KBM-7 (cell line): ENCODE results near the gene DYNC1I1.
A peak's percentile ranks its signal among the peaks of the same experiment; 100 is the strongest.

ENCODE experiments used
- DNase-seq: peaks from one replicate; pipeline ENCODE4 v3.0.0-alpha.2; 2015
- in situ Hi-C: fragments of 300-500 bp; cut with MboI; formaldehyde crosslinking; loops from 2 replicates; pipeline ENCODE4 v1.14.3; 2020; ENCODE audit warnings: low sequenced_read_pairs, low pct_unique_long_range_greater_than_20kb, mixed read lengths

Gene DYNC1I1

DNA sequence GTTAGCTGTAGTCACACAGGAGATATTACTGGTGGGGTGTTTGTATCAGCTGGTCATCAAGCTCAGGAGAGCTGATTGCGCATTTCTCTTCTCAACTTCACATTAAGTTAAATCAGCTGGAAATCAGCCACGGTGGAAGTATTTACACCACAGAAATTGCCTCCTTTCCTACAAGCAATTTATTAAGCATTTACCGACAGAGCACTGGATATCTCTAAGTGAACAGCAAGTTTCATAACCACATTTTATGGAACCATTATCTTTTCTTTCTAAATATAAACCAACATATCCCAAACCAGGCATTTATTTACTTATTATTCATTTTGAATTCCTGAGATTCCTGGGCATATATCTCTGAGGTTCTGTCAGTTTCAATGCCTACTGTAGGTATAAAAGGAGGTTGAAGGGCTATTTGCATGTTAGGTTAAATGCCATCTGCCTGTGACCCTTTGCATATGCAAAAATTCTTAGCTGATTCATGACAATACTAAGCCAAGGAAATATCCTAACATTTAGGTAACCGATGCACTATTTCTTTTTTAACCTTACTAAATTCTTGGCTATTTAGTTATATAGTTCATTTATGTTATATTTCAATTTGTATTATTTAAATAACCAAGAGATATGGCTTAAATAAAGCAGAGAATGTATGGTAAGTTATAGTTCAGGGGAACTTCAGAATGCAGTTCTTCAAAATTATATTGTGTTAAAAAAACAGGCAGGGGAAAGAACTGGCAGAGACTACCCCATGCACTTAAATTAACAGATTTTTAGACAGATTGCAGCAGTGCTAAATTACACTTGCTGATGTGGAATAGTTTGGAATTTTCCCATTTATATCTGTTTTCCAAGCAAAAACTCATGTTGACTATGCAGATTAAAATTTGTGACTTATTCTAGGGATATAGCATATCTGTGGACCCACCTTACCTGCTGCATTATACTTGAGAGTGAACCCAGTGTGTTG is 56.8 kb downstream of the DYNC1I1 start:
- DNase-seq, result no peak
- in situ Hi-C loops, result no loop called here

DNA sequence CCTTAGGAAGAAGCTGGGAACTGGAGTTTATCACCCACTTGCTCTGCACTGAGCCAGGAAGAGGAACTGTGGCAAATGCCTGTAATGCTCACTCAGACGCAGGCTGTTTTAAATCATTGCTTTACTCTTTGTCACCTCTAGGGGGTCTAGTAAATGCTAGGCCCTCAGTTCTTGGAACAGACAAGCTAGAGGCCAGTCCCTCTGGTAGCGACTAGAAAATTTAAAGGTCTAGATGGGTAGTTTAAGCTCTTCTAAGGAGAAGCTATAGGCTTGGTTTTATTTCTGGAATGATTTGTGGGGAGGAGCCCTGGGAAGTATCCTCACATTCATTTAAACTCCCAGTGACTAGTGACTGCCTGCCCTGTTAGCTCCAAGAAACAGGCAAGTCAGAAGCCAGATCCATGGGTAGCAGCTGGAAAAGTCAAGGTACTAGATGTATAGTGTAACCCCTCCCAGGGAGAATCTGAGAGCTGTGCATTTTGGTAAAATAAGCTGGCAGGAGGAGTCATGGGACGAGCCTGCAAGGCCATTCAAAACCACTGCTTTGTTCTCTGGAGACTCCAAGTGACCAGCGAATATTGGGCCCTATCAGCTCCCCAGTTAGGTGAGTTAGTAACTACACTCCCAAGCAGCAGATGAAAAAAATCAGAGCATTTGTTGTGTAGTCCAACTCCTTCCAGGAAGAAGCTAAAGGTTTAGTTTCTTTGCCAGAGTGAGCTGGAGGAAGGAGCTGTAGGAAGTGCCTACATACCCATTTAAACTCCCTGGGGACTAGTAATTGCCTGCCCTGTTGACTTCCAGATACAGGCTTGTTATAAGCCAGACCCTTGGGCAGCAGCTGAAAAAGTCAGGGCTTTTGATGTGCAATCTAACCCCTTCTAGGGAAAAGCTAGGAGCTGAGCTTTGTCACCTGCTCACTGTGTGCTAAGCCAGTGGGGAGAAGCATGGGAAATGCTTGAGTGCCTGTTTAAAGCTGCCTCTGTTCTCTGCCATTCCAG is 68.9 kb downstream of the DYNC1I1 start:
- in situ Hi-C loops, result no loop called here
- DNase-seq, result peak; percentile 46

DNA sequence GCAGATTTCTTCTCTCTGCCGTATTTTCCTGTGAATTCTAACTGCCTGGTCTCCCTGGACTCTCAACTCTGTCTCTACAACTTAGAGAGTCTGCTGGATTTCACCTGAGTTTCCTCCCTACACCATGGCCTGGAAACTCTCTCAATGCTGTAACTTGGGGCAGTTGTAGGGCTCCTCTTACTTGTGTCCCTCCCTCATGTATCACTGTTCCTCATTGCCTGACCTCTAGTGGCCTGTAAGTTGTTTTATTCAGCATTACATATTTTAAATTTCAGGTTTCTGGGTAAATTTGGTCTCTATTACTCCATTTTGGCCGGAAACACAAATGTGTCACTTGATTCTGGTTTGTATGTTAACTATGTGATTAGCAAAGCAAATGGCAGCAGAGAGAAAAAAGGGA is 70.9 kb downstream of the DYNC1I1 start:
- in situ Hi-C loops, result no loop called here
- DNase-seq, result no peak

DNA sequence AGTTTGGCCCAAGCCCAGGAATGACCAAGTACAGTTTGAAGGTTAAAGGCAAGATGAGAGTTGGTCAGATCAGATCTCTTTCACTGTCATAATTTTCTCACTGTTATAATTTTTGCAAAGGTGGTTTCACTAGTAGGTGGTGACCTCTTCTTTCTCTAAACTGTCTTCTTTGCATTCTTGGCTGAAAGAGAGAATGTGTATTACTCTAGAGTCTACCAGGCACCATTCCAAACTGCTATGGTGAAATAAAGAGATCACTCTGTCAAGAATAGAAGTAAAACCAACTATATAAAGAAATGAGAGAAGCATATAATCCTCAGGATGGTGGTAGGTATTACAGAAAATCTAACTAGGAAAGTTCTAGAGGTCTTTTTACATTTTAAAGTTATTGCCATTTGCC is 72.7 kb downstream of the DYNC1I1 start:
- DNase-seq, result no peak
- in situ Hi-C loops, result no loop called here

DNA sequence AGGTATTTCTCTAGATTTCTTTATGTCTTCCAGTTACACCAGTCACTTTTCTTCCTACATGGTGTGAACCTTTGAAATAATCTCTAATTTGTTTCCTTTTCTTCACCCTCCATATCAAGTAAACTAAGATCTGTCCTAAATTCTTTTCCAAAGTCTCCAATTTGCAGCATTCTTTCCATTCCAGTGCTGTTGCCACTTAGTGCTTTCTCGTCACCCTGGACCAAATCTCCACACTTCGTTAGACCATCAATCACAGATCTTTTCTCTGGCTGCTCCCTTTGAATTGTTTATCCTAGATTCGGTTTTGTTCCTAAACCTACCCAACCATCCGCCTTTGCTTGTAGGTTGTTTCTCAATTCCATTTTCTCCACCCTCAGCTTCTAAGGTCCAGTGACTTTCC is 74.7 kb downstream of the DYNC1I1 start:
- DNase-seq, result no peak
- in situ Hi-C loops, result no loop called here

DNA sequence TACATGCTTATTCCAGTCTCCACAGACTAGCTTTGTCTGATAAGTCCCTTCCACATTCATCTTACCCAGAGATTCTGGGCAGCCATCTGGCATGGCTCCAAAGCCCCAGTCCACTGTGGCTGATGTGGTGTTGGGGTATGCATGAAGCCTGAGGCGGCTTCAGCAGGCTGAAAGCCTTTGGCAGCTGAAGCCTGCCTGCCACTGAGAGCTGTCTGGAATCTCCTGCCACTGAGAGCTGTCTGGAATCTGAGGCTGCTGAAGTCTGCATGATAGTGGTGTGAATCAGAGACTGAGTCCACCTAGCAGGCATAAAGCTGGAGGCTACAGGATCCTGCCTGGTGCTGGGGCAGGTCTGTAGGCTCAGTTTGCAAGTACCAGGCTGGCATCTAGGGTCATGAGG is 87.1 kb downstream of the DYNC1I1 start:
- in situ Hi-C loops, result loop anchor here (25.0 kb wide), 1 partner anchor 122 kb away; no protein-coding TSS in a partner anchor
- no peak for DNase-seq

DNA sequence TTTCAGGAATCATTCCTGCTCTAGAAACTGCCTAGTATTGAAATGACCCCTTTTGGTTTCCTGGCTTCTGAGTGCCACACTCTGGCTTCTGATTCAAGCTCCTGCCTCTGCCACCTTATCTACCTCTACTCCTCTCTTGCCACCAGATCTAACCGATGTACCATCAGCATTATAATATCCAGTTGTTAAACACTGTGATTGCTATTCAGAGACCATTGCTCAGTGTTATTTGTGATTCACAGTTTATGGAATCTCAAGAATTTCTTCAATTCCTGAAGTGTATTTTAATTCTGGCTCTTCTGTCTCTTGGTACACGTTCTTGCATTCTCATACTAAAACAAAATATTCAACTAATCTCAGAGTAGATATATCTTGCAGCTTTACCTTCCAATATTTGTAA is 88.7 kb downstream of the DYNC1I1 start:
- in situ Hi-C loops, result loop anchor here (25.0 kb wide), 1 partner anchor 124 kb away; no protein-coding TSS in a partner anchor
- DNase-seq, result no peak

DNA sequence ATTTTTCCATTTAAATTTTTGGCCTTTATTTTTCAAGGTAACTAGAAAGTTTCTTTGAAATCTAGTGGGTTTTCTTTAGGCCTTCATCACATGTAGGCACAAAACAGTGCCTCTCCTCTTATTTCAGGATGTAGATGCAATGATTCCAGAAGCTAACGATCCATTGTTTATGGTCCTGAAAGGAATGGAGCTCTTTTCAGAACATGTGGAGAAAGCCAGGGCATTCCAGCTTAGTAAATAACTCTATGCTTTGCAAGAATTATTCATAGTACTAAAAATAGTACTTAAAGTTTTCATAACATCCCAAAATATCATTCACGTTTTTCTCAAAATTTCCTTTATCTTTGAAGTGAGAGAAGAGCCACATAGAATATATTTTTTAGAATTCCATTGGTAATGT is 91.3 kb downstream of the DYNC1I1 start:
- DNase-seq, result no peak
- in situ Hi-C loops, result loop anchor here (25.0 kb wide), 1 partner anchor 126 kb away; no protein-coding TSS in a partner anchor

DNA sequence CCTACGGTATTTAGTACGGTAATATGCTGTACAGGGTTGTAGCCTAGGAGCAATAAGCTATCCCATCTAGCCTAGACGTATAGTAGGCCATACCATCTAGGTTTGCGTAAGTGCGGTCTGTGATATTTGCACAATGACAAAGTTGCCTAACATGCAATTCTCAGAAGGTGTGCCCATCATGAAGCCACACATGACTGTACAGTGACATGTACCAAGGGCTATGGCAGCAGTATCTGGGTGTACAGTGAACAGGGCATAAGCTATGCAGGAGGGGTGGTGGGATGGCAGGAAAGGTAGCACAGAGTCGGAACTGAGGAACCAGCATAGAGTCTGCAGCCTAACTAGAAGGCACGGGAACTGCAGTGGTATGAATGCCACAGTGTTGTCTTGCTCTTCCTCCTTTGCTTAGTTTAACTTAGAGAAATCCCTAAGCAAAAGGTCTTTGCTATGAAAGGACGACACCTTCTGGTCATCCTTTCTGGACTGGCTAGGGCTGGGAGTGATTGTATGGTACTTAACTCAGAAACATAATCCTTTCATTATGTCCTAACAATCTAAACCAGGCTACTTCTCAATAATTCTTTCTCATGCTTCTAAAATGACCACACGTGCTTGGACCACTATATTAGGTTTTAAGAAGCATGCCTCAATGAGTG is 93.5 kb downstream of the DYNC1I1 start:
- in situ Hi-C loops, result loop anchor here (25.0 kb wide), 1 partner anchor 129 kb away; no protein-coding TSS in a partner anchor
- peak; percentile 7 for DNase-seq

DNA sequence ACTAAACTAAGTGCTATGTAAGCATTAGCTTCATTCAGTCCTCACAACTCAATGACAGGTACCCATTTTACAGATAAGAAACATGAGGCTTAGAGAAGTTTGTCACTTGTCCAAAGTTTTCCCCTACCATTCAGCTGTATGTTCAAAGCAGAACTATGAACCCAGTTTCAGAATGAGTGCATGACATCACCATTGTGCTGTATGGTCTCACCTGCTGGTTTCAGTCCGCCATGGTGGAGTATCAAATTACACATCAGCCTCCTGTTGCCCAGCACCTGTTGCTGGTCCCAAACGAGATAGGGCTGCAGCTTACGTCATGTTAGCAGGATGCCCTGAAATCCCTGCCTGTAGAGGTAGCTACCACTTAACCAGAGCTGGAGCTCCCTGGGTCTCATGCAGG is 95.0 kb downstream of the DYNC1I1 start:
- no peak for DNase-seq
- in situ Hi-C loops, result loop anchor here (25.0 kb wide), 1 partner anchor 130 kb away; no protein-coding TSS in a partner anchor

DNA sequence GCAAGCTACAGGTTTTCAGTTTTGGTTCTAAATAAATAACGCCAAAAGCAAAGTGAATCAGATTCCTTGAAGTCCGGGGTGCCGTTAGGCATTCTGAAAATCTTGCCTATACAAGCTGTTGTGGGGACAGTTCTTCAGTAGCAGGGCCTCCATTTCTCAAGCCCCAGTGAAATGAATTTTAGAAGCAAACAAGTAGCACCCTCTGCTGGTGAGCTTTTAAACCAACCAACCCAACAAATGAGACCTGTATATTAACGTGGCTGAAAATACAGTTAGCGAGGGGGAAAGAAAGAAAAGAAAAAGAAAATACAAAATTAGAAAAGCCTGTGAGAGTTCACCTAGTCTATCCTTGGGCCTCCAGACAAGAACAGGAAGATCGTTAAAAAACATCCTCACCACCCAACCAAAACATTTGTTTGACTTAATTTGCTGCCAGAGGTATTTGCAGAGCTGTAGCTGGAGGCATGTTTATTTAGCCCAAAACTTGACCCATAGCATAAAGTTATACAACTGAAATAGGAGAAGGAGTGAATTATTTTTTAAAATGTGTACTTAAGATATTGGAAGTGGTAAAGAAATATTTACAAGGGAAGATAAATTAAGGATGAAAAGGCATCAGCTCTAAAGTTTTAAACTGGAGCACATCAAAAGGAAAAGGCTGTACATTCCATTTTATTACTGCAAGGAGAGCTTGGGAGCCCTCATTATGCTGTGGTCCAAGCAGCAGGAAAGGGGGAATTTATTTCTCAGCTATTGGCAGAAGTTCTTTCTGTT is 98.9 kb downstream of the DYNC1I1 start:
- DNase-seq, result peak; percentile 65
- in situ Hi-C loops, result loop anchor here (25.0 kb wide), 1 partner anchor 134 kb away; no protein-coding TSS in a partner anchor

DNA sequence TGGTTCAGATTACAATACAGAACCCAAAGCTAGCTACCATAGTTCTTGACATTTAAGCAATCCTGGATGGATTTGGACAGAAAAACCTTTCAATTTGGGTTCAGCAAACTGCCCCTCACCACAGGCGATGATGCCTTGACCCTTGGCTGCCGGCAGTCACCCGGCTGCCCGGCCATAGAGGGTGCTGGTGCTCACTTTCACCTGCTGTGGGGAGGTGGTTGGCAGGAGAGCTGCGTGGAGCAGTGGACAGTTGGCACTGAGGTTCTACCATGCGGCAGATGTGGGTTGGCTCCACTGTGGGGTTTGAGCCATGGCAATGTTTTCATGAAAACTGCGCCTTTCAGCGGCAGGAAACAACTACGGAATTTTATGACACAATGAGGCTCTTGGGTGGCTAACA is 99.5 kb downstream of the DYNC1I1 start:
- no peak for DNase-seq
- in situ Hi-C loops, result loop anchor here (25.0 kb wide), 1 partner anchor 135 kb away; no protein-coding TSS in a partner anchor

DNA sequence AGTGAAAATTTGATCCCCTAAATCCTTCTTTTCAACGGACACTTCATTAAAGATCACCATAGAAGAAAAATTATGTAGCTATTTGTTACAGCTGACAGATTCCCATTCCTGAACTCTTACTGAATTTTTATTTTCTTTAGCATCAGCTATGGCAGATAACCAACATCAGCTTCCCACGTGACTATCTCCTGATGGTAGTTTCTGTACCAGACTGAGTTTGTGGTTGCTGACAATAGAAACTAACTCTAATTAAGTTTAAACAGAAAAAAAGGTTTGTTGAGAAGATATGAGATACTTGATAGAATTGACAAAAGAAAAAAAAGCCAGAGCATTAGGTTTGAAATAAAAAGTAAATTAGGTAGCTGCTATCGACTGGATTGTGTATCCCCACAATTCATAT is 101.8 kb downstream of the DYNC1I1 start:
- in situ Hi-C loops, result loop anchor here (25.0 kb wide), 1 partner anchor 137 kb away; no protein-coding TSS in a partner anchor
- no peak for DNase-seq

DNA sequence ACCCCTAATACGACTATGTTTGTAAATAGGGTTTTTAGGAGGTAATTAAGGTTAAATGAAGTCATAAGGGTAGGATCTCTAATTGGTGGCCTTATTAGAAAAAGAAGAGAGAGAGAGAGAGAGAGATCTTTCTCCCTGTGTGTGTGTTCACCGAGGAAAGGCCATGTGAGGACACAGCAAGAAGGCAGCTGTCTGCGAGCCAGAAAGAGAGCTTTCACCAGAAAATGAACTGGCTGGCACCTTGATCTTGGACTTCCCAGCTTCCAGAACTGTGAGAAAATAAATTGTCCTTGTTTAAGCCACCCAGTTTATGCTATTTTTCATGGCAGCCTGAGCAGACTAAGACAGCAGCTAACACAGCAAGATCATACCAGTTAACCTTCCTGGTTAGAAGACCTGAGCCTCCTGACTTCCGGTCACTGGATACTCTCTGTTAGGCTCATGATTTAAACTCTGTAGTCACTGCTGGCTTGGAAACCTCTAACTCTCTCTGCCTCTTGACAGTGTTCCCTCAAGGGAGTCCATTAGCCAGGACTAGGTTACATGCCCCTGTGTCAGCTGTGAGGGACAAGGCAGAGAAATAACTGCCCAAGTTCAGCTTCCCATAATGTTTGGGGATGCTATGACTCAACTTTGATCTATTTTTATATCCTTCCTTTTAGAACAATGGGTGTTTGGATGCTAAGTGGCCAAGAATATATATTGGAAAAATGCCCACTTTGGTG is 102.3 kb downstream of the DYNC1I1 start:
- in situ Hi-C loops, result loop anchor here (25.0 kb wide), 1 partner anchor 137 kb away; no protein-coding TSS in a partner anchor
- no peak for DNase-seq

DNA sequence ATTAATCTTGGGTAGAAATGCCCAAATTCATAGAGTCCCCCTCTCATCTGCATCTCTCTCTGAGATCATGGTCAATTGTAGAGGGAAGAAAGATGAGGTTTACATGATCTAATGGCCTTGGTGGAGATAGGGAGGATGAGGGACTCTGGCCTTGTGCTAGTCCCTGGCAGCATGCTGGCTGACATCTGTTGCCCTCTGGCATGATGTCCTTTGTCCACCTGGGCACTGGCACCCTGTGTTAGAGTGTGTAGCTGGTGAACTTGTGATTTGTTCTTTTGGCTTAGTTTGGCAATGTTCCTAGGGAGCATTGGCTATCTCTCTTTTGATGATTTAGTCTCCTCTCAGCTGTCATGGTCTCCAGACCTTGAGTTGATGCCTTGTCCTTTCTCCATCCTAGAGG is 103.2 kb downstream of the DYNC1I1 start:
- in situ Hi-C loops, result no loop called here
- no peak for DNase-seq

DNA sequence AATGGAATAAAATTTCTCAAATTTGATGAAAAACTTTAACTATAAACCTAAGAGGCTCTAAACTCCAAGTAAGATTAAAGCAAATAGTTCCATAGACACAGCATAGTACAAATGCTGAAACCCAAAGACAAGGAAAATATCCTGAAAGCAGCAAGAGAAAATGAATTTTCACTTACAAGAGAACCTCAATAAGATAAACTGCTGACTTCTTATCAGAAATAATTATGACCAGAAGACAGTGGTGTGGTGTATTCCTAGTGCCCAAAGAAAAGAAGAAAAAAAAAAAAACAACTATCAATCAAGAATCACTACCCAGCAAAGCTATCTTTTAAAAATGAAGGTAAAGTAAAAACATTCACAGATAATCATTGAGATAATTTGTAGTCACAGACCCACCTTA is 106.3 kb downstream of the DYNC1I1 start:
- in situ Hi-C loops, result no loop called here
- no peak for DNase-seq

DNA sequence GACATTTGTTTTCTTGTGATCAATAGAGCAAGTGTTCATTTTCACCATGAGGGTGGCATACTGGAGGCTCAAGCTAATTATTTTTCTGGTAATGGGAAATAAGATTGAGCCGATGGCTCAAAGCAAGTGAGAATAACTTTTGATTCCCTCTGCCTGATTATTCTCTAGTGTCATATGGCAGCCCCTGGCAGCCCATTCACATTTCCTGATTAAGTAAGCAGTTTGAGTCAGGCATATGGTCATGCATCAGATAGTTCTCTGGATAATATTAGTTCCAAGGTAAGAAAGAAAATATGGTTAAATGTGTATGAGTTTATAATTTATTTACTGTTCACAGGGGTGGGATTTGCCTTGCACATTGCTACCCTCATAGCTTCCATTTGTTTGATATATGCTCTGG is 109.2 kb downstream of the DYNC1I1 start:
- no peak for DNase-seq
- in situ Hi-C loops, result no loop called here
